PC-9 (cell line): ENCODE data around the gene ABHD17A.

Experiments used
- EZH2 ChIP-seq: fragments of 200-600 bp; sonication (generic); IDR thresholded peaks from 2 replicates; pipeline ENCODE4 v1.8.0; 2017; ENCODE audit warnings: antibody characterized with exemption, low read depth
- TF ChIP-seq, protein P1 (sequence below): fragments of 200-600 bp; sonication (generic); conservative IDR thresholded peaks from 2 replicates; pipeline ENCODE4 v1.6.1; 2017; ENCODE audit warnings: mixed run types, antibody characterized with exemption, mild to moderate bottlenecking, moderate library complexity

DNA sequence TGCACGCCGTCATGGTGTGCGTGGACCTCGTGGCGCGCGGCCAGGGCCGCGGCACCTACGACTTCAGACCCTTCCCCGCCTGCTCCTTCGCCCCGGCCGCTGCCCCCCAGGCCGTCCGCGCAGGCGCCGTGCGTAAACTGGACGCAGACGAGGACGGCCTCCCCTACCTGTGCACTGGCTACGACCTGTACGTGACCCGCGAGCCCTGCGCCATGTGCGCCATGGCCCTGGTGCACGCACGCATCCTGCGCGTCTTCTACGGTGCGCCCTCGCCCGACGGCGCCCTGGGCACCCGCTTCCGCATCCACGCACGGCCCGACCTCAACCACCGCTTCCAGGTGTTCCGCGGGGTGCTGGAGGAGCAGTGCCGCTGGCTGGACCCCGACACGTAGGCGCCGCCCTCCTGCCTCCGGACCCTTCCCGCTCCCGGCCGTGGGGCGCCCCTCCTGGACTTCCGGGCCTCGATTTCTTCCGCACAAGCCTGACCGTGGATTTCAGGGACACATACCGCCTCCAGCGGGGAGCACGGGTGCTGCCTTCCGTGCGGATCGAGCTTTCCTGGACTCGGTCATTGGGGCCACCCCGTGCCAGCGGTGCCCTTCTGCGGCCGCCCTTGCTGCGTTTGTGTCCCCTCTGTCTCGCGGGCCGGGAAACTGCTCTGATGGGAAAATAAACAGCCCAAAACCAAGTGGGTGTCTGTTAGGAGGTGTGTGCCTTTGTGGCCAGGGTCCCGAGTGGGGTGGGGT is 27.6 kb upstream of the ABHD17A start:
- no peak for TF ChIP-seq EZH2
- TF ChIP-seq, protein P1, sequence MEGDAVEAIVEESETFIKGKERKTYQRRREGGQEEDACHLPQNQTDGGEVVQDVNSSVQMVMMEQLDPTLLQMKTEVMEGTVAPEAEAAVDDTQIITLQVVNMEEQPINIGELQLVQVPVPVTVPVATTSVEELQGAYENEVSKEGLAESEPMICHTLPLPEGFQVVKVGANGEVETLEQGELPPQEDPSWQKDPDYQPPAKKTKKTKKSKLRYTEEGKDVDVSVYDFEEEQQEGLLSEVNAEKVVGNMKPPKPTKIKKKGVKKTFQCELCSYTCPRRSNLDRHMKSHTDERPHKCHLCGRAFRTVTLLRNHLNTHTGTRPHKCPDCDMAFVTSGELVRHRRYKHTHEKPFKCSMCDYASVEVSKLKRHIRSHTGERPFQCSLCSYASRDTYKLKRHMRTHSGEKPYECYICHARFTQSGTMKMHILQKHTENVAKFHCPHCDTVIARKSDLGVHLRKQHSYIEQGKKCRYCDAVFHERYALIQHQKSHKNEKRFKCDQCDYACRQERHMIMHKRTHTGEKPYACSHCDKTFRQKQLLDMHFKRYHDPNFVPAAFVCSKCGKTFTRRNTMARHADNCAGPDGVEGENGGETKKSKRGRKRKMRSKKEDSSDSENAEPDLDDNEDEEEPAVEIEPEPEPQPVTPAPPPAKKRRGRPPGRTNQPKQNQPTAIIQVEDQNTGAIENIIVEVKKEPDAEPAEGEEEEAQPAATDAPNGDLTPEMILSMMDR, result no peak
